CD4-positive, CD25-positive, alpha-beta regulatory T cell (primary cell): Measurements from ENCODE around the gene GALR3. TPM values are rescaled to one million over a fixed set of nuclear protein-coding genes. Genes with fewer than 3 reads are reported as not detected.

Source experiments
- ATAC-seq, 2 donors: fragments of 150-1000 bp; cut with Tn5 transposase; one replicate each; pipeline ENCODE4 v1.10.0; 2021; ENCODE audit warnings: low read depth in 2 of 2, moderate number of reproducible peaks in 2 of 2, moderate library complexity in 1 of 2
- DNase-seq, 3 donors: peaks; one replicate each; pipeline versions ENCODE4 v3.0.0 to v3.0.0-alpha.2; 2012 to 2022; ENCODE audit warnings: mixed read lengths in 1 of 3
- H3K27ac ChIP-seq: one replicate; pipeline ENCODE4 v1.7.0; 2013; ENCODE audit warnings: mild to moderate bottlenecking, low read length; ENCODE audit not compliant: insufficient read depth, poor library complexity, severe bottlenecking
- H3K27me3 ChIP-seq: one replicate; pipeline ENCODE4 v1.7.0; 2013; ENCODE audit warnings: low read length; ENCODE audit not compliant: control insufficient read depth, insufficient read depth
- H3K36me3 ChIP-seq: one replicate; pipeline ENCODE4 v1.7.0; 2013; ENCODE audit warnings: mild to moderate bottlenecking, low read length, moderate library complexity; ENCODE audit not compliant: control insufficient read depth, insufficient read depth
- H3K4me1 ChIP-seq: 2 replicates; pipeline ENCODE4 v1.7.0; 2013; ENCODE audit warnings: mild to moderate bottlenecking, low read length; ENCODE audit not compliant: insufficient read depth, control insufficient read depth, poor library complexity, severe bottlenecking
- H3K4me3 ChIP-seq: one replicate; pipeline ENCODE4 v1.7.0; 2013; ENCODE audit warnings: low read depth, mild to moderate bottlenecking, low read length, moderate library complexity
- H3K9me3 ChIP-seq, 2 experiments: 1 replicate in 1 of 2; 2 replicates in 1 of 2; pipeline ENCODE4 v1.7.0; 2013; ENCODE audit warnings: low read length in 2 of 2, mild to moderate bottlenecking in 1 of 2, moderate library complexity in 1 of 2; ENCODE audit not compliant: control insufficient read depth in 2 of 2
- H3K27ac Mint-ChIP-seq, 3 donors: one replicate each; pipeline ENCODE4 v1.8.0; 2020 to 2022; ENCODE audit warnings: mild to moderate bottlenecking in 3 of 3, mixed read lengths in 3 of 3, moderate library complexity in 2 of 3
- H3K27me3 Mint-ChIP-seq: one replicate; pipeline ENCODE4 v1.8.0; 2022; ENCODE audit warnings: mild to moderate bottlenecking, mixed read lengths
- H3K36me3 Mint-ChIP-seq: one replicate; pipeline ENCODE4 v1.8.0; 2020; ENCODE audit warnings: mixed read lengths
- H3K4me1 Mint-ChIP-seq, 4 donors: one replicate each; pipeline ENCODE4 v1.8.0; 2020 to 2022; ENCODE audit warnings: mixed read lengths in 4 of 4, mild to moderate bottlenecking in 1 of 4
- H3K4me3 Mint-ChIP-seq, 4 donors: one replicate each; pipeline ENCODE4 v1.8.0; 2020 to 2022; ENCODE audit warnings: mild to moderate bottlenecking in 4 of 4, mixed read lengths in 4 of 4, moderate library complexity in 3 of 4
- H3K9me3 Mint-ChIP-seq, 7 donors: one replicate each; pipeline ENCODE4 v1.8.0; 2020 to 2022; ENCODE audit warnings: mixed read lengths in 7 of 7, mild to moderate bottlenecking in 3 of 7, moderate library complexity in 2 of 7
- polyA plus RNA-seq, 4 donors: library from polyadenylated mRNA; unstranded; fragments of 300-500 nt; fragmentation: Illumina TruSeq; gene quantifications; one replicate each; pipeline ENCODE4 v1.2.3, GENCODE V29; 2021
- total RNA-seq: library from RNA; stranded (reverse); gene quantifications from one replicate; pipeline ENCODE4 v1.2.3, GENCODE V29; 2022

The GALR3 gene, protein sequence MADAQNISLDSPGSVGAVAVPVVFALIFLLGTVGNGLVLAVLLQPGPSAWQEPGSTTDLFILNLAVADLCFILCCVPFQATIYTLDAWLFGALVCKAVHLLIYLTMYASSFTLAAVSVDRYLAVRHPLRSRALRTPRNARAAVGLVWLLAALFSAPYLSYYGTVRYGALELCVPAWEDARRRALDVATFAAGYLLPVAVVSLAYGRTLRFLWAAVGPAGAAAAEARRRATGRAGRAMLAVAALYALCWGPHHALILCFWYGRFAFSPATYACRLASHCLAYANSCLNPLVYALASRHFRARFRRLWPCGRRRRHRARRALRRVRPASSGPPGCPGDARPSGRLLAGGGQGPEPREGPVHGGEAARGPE
- total RNA-seq (not detected), polyA plus RNA-seq (not detected)

DNA sequence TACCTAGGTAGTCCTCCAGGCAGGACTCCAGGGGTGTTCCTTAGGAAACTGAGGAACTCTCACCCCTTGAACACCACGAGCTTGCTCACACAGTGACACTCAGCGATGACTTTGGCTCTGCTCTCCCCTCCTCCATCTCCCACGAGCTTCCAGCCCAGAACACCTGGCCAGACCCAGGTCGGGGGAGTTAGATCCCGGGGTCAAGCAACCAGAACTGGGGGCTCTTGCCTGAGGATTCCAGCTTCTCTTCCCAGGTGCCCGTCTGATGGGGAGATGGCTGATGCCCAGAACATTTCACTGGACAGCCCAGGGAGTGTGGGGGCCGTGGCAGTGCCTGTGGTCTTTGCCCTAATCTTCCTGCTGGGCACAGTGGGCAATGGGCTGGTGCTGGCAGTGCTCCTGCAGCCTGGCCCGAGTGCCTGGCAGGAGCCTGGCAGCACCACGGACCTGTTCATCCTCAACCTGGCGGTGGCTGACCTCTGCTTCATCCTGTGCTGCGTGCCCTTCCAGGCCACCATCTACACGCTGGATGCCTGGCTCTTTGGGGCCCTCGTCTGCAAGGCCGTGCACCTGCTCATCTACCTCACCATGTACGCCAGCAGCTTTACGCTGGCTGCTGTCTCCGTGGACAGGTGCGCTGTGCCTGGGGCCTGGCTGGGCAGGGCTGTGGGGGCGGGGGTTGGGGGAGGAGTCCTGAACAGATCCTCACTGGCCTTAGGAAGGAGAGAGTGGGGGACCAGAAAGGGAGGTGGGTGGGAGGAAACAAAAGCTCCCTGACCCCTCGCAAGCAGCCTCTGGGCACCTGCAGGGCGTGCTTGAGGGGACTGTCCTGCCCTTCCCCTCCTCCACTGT is at the start of gene GALR3:
Gene GALR3, plus strand, starts transcription at position 249 of the 852 bp plus-strand sequence. Its CDS starts 25 bp downstream, at position 274.
- no peak within 1 kb of the TSS for H3K4me3 ChIP-seq
- H3K4me3 Mint-ChIP-seq, result peak within 1 kb of the TSS in 3 of 4 donors; percentile 43 to 52 (median 49)
- H3K36me3 ChIP-seq, result no peaks in the 10 kb centered on the region
- no peaks in the 10 kb centered on the region for H3K9me3 ChIP-seq
- H3K27me3 ChIP-seq, result no peaks in the 10 kb centered on the region
- no peak within 1 kb of the TSS for H3K27ac ChIP-seq
- no peaks in the 10 kb centered on the region for H3K9me3 Mint-ChIP-seq
- H3K4me1 ChIP-seq, result peaks cover 13% of the 10 kb centered on the region
- H3K36me3 Mint-ChIP-seq, result no peaks in the 10 kb centered on the region
- ATAC-seq (no peak), DNase-seq (no peak)
- peaks cover 27% of the 10 kb centered on the region for H3K27me3 Mint-ChIP-seq
- H3K4me1 Mint-ChIP-seq, result peaks cover 0 to 19% (median 7%) of the 10 kb centered on the region in 4 donors
- H3K27ac Mint-ChIP-seq, result no peak within 1 kb of the TSS

DNA sequence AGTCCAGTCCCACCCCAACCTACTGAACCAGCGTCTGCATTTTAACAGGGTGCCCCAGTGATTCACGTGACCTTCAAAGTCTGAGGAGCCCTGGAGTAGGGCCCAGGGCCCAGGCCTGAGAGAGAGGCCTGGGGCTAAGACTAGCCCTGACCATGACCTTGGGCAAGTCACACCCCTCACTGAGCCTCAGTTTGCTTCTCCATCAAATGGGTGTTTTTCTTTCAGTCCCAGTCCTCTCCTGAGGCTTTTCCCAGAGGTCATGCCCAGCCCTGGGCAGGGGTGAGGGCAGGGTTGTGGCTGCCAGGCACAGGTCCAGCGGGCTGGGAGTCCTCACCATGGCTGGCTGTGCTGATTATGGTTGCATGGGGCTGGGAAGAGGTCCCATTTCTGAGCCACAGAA is 48.5 kb upstream of the GALR3 start:
- Mint-ChIP-seq H3K27me3 (no peaks in the 10 kb centered on the region), H3K9me3 (no peaks in the 10 kb centered on the region), H3K27ac (no peak overlapping the region), H3K4me3 (no peak overlapping the region), H3K36me3 (peaks cover 14% of the 10 kb centered on the region), H3K4me1 (peaks cover 0 to 5% (median 0%) of the 10 kb centered on the region in 4 donors)
- Histone ChIP-seq H3K4me3 (no peak overlapping the region), H3K27me3 (no peaks in the 10 kb centered on the region), H3K36me3 (peaks cover 18% of the 10 kb centered on the region), H3K27ac (no peak overlapping the region), H3K4me1 (no peaks in the 10 kb centered on the region), H3K9me3 (no peaks in the 10 kb centered on the region)
- DNase-seq, result no peak
- ATAC-seq, result no peak

DNA sequence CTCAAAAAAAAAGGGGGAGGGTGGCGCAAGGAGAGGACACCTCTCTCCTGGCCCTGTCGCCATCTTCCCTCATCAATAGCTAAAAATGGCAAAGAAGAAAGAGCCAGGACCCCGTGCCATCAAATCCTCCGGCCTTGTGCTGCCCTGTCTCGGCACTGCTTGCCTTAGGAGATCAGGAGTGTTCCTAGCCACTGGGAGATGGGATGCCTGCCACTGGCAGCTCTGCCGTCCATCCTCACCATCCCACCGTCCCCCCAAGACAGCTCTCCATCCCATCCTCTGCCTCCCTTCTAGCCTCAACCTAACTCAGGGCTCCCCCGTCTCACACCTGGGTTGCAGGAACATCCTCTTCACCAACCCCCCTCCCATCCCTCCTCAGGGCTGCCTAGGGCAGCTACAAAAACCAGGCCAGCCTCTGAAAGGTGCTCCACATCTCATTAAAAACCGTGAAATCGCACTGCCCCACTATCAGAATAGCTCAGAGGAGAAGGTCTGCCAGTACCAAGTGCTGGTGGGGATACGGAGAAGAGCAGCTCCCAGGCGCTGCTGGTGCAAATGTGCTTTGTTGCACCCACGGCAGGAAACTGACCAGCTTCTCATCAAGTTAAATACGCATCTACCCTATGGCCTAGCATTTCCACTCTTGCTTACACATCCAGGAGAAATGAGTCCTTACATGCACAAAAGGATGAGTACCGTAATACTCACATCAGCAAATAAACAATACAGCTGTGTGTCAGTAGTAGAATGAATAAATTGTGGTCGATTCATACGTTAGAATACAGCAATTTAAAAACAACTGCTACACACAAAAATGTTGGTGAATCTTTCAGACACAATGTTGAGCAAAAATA is 47.2 kb upstream of the GALR3 start:
- Mint-ChIP-seq H3K4me1 (peaks cover 0 to 5% (median 0%) of the 10 kb centered on the region in 4 donors), H3K27me3 (no peaks in the 10 kb centered on the region), H3K36me3 (peaks cover 11% of the 10 kb centered on the region), H3K27ac (peak overlapping the region in 1 of 3 donors; percentile 82), H3K4me3 (no peak overlapping the region), H3K9me3 (no peaks in the 10 kb centered on the region)
- DNase-seq, result no peak
- Histone ChIP-seq H3K27me3 (no peaks in the 10 kb centered on the region), H3K36me3 (peaks cover 18% of the 10 kb centered on the region), H3K4me3 (no peak overlapping the region), H3K4me1 (no peaks in the 10 kb centered on the region), H3K27ac (no peak overlapping the region), H3K9me3 (no peaks in the 10 kb centered on the region)
- ATAC-seq, result no peak

DNA sequence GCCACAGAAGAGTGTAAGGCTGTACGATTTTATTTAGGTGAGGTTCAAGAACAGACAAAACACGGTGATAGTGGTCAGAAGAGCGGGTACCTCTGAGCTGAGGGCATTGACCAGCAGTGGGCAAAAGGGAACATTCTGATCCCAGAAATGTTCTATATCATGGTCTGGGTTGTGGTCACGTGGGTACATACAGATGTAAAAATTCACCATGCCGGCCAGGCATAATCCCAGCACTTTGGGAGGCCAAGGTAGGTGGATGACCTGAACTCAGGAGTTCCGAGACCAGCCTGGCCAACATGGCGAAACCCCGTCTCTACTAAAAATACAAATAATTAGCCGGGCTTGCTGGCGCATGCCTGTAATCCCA is 46.6 kb upstream of the GALR3 start:
- Histone ChIP-seq H3K4me1 (no peaks in the 10 kb centered on the region), H3K27ac (no peak overlapping the region), H3K4me3 (no peak overlapping the region), H3K27me3 (no peaks in the 10 kb centered on the region), H3K36me3 (peaks cover 14% of the 10 kb centered on the region), H3K9me3 (no peaks in the 10 kb centered on the region)
- H3K27me3 Mint-ChIP-seq, result no peaks in the 10 kb centered on the region
- peaks cover 0 to 5% (median 0%) of the 10 kb centered on the region in 4 donors for H3K4me1 Mint-ChIP-seq
- no peak overlapping the region for H3K4me3 Mint-ChIP-seq
- DNase-seq (no peak), ATAC-seq (no peak)
- H3K9me3 Mint-ChIP-seq, result no peaks in the 10 kb centered on the region
- no peak overlapping the region for H3K27ac Mint-ChIP-seq
- peaks cover 8% of the 10 kb centered on the region for H3K36me3 Mint-ChIP-seq

DNA sequence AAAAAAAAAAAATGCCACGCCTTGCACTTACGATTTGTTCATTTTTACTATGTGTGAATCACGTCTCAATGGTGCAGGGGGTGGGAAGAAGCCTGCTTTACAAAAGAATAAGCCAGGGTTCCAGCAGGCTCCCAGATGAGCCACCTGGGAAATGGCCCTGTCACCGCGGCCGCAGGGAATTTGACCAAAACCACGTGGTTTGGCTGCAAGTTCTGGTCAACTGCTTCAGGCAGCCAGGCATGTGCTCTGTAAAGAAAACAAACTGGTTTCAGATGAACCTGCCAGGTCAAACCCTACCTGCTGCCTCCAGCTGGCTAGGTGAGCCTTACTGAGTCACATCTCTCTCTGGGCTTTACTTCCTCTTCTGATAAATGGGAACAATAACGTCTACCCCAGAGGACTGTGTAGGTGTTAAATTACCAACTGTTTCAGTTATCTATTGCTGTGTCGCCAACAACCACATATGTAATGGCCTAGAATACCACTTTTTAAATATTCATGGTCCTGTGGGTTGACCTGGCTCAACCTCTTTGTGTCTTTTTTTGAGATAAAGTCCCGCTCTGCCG is 46.0 kb upstream of the GALR3 start:
- no peaks in the 10 kb centered on the region for H3K9me3 ChIP-seq
- ATAC-seq (no peak), DNase-seq (no peak)
- Mint-ChIP-seq H3K4me1 (peaks cover 0 to 5% (median 0%) of the 10 kb centered on the region in 4 donors), H3K27me3 (no peaks in the 10 kb centered on the region), H3K9me3 (no peaks in the 10 kb centered on the region), H3K27ac (no peak overlapping the region), H3K36me3 (peaks cover 8% of the 10 kb centered on the region), H3K4me3 (no peak overlapping the region)
- no peaks in the 10 kb centered on the region for H3K4me1 ChIP-seq
- H3K27me3 ChIP-seq, result no peaks in the 10 kb centered on the region
- no peak overlapping the region for H3K4me3 ChIP-seq
- no peak overlapping the region for H3K27ac ChIP-seq
- H3K36me3 ChIP-seq, result peaks cover 10% of the 10 kb centered on the region

DNA sequence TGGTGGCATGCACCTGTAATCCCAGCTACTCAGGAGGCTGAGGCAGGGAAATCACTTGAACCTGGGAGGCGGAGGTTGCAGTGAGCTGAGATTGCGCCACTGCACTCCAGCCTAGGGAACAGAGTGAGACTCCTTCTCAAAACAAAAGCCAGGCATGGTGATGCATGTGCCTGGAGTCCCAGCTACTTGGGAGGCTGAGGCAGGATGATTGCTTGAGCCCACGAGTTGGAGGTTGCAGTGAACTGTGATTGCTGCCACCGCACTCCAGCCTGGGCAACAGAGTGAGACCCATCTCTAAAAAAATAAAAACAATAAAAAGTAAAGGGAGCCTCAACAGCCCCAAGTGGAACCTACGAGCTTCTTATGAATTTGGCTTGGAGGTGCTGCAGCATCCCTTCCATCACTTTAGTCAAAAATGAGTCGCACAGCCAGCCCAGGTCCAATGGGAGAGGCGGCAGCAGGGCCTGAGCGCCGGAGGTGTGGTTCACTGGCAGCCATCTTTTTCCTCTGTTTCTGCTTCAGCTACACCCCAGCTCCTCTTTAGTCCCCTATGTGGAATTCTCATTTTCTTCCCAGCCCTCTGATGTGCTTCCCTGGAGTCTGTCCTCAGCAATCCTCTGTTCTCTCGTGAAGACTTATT is 44.7 kb upstream of the GALR3 start:
- H3K27ac ChIP-seq, result no peak overlapping the region
- Mint-ChIP-seq H3K27ac (no peak overlapping the region), H3K4me1 (peaks cover 0 to 5% (median 0%) of the 10 kb centered on the region in 4 donors), H3K36me3 (no peaks in the 10 kb centered on the region), H3K27me3 (no peaks in the 10 kb centered on the region), H3K4me3 (no peak overlapping the region), H3K9me3 (no peaks in the 10 kb centered on the region)
- H3K4me1 ChIP-seq, result no peaks in the 10 kb centered on the region
- H3K9me3 ChIP-seq, result no peaks in the 10 kb centered on the region
- H3K27me3 ChIP-seq, result no peaks in the 10 kb centered on the region
- DNase-seq (no peak), ATAC-seq (no peak)
- H3K4me3 ChIP-seq, result no peak overlapping the region
- no peaks in the 10 kb centered on the region for H3K36me3 ChIP-seq
